Measurements from ENCODE around the gene CPD.

CPD gene

DNA sequence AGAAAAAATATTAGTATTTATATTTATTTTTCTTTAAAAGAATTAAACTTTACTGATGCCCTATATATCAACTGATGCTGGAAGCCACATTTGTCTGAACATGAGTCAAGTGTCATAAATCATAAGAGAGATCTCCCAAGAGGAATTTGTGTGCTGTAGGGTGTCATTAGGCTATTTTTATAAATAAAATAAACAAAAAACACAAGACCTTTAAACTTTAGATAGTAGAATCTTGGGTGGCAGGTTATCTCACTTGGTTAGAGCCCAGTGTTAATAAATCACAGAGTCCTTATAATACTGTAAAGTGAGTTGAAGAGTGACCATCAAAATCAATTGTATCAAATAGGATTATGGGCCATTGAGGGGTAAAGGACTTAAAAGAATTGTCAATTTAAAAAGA is 21.3 kb upstream of the CPD start:
- DNase-seq, result no peak

DNA sequence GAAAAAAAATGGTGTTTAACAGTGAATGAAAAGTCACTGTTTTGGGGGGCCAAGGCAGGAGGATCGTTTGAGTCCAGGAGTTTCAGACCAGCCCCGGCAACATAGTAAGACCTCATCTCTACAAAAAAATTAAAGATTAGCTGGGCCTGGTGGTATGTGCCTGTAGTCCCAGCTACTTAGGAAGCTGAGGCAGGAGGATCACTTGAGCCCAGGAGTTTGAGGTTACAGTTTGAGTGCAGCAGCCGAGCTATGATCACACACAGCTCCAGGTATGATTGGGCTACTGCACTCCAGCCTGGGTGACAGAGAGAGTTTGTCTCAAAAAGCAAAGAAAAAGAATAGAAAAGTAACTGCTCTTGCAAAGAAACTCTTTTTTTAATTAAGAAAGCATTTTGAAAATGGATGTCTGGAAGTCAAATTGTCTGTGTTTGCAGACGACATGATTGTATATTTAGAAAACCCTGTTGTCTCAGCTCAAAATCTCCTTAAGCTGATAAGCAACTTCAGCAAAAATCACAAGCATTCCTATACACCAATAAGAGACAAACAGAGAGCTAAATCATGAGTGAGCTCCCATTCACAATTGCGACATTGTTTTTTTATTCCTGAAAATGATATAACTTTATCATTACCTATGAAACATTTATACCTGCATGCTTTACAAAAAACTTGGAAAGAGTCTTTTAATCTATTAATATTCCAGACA is 20.5 kb upstream of the CPD start:
- DNase-seq, result no peak

DNA sequence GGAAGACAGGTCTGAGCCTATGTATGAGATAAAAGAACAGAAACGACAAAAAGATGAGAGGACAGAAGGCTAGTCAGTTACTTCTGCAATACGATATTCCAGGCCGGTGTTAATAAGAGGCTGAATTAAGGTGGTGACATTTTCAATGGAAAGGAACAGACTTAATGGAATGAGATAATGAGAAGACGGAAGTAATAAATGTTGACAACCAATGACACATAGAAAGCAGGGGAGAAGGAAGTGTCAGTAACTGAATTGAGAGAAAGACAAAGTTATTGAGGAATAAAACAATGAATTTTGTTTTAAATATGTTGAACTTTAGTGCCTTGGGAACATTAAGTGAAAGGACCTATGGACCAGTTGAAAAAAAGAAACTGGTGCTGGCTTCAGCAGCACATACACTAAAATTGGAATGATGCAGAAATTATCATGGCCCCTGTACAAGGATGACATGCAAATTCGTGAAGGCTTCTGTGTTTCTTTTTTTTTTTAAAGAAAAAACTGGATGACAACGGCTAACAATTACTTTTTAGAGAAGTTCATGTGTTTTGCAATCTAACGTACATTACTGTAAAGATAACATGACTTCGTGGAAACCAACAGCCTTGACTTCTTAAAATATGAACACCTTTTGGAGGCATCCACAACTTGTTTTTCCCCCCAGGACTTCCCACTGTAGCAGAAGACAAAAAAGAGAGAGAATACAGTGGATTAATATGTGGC is 18.5 kb upstream of the CPD start:
- no peak for DNase-seq

DNA sequence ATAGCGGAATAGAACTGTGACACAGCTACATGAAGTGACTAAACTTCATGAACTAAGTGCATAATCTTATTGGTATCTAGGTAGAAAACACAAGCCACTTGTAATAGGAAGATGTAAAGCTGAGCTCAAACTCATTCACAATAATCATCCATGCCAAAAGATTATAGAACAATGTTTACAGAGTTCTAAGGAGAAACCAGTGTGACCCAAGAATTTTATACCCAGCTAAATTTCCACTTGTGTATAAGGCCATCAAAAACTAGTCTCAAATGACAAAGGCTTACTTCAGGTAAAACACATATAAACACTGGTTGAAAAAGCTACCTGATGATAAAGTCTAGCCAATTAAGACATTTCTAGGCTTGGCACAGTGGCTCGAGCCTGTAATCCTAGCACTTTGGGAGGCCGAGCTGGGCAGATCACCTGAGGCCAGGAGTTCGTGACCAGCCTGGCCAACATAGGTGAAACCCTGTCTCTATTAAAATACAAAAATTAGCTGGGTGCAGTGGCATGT is 16.9 kb upstream of the CPD start:
- DNase-seq, result no peak

DNA sequence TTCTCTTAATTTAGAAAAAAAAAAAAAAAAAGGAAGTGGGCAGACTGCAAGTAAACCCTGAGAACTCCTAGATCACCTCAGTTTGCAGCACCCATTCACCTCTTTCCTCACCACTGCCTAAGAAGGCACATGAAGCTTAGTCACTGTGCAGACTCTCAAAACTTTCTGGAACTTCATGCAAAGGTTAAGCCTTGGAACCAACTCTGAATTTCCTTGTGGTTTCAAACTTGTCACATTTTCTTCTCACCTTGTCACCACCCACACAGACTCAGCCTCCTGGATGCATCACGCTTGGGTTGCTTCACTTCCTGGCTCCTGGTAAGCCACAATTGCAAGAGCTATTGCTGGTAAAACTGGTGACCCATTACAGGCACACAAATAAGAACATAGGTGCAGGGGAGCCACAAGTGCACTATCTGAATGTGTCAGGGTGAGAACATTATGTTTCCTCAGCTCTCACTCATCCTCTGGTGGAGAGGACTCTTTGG is 15.0 kb upstream of the CPD start:
- no peak for DNase-seq

DNA sequence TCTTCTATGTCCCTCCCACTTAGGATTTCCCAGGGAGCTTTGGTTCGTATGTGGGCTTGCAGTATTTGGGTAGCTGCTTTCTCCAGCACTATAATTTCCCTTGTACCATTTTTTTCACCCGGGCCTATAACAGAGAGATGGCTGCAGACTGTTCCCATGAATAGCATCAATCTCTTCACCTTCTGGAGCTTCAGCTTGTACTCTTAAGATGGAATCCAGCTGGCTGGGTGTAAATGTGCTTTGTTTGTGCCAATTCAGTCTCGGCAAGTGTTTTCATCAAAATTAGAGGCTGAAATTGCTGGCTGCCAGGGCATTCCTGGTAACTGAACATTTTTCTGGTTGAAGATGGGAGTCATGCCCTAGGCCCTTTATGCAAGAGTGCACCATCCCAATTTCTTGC is 12.2 kb upstream of the CPD start:
- no peak for DNase-seq

DNA sequence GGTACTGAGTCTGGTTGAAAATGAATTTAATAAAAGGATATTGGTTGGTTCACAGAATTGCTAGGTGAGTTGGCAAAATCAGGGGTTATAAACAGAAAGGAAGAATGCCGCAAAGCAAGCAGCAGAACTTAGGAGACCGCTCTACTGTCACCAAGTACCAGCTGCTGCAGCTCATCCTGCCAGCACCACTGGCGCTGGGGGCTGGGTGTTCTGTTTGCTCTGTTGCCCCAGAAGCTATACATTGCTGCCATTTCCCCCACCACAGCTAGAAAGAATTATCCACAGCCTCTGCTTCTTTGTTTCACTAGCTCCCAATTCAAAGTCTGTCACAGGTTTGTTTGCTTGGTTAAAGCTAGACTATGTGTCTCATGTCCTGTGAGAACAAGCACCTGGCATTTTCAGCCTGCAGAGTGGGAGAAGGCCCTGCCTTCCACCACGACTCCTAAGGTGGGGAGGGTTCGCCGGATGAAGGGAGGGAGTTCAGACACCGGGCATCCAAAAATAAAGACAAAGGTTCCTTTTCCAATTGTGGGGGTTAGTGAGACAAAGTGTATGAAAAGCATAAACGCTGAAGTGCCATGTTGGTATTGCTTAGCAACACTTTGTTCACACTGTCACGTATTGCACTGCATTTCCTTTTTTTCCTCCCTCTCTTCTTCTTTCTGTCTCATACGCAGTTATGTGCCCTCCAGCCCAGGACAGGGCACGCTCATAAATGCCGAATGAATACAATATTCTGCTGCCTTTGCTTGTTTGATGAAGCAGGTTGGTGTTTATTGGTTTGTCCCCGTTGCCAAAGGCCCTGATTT is 9.6 kb upstream of the CPD start:
- no peak for DNase-seq

DNA sequence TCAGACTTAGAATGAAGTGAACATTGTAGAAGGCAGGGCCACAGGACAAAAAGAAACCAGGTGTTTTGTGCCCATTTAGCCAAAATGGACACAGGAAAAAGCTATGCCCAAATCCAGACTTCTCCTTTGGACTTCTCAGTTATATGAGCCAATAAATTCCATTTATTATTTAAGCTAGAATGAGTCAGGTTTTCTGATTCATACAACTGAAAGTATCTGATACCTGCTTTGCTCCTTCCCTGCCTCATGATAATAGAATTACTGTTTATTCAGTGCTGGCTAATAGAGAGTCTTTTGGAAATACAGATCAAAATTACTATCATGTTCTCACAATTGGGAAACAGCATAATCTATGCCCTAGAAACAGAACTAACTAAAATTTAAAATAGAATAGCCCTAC is 8.7 kb upstream of the CPD start:
- no peak for DNase-seq

DNA sequence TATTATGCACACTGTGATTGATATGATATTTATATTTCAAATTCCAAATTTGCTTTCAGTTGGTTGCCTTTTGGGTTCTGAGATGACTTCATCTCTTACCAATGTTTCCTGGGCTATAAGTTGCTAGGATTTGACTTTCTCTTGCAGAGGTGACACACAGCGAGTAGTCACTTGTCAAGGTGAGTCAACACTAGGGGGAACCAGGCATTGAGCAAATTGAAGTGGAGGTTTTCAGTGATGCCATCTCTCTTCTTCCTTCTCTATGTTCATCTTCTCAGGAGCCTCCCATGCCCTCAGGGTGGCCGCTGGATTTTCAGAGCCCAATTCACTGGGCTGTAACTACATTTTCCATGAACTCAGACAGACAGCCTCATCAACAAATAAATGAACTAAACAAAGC is 6.0 kb upstream of the CPD start:
- peak in 1 of 2 experiments; percentile 40 for DNase-seq

DNA sequence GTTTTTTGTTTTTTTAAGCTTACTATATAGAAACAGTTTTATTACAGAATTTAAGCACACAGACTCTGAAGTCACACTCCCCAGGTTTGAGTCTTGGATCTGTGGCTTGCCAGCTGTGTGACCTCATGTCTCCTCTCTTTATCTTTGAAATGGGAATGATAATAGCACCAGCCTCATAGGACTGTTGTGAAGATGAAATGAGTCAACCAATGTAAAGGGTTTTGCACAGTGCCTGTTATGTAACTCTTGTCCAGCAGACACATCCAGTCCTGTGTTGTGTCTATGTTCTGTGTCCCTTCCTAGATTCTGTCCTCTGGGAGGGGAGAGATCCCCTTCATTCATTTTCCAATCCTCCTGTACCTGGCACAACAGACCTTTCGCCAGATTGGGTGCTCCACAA is 3.1 kb upstream of the CPD start:
- no peak for DNase-seq

DNA sequence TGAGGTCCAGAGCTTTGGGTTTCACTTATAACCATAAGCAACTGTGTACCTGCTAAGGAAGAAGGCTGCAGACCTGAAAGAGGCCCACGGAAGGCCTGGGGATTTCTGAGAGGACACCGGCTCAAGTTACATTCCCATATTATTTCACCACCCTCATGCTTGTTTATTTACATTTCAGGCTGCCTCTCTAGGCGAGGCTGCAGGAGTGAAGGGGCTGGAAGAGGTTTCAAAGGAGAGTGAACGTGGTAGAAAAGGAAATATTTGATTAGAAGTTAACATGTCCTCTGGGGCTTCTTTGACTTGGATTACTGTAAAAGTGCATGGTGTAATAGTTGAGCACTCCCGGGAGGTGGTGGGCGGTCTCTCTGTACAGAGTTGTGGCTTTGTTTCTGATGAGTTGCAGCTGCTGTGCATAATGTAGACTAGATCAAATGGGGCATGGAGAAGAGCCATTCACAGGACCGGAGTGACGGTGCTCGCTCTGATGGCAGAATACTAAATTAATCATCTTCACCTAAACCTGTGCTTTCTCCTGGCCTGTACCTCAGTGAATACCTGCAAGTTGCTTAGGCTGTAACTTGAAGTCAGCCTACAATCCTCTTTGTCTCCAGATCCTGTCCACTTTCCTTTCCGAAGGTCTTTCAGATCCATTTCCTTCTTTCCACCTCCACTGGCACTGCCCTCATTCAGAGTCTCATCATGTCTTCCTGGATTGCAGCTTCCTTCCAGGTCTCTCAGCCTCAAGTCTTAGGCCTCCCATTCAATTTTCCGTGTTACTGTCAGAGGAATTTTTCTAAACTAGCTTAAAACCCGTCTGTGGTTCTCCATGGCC is 1.9 kb upstream of the CPD start:
- peak; percentile 88 to 91 for DNase-seq

DNA sequence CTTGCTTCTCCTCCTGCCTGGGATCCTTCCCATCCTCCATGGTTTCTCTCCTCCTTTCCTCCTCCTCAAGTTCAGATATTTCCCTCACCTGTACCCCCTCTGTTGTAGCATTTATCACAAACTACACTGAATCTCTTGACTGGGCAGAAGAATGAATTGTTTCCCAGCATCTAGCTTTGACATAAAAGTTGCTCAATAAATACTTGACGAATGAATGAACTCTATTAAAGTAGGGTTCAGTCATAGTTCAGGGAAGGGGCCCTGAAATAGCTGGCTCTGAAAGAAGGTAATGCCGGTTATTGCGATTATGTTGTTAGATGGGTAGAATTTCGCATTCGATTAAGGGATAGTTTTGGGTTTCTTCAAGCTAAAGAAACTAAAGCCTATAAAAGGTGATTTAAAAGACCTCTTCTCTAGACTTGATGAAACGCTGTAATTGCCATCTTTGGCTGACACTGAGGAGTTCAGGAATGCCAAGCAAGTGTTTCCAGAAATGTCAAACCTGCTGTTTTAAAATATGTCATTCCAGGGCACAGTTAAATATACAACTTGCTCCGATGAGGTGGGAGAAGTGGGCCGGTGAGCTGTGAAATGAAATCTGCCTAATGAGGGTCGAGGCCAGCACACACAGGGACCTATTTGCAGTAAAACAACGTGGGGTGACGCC is 1.0 kb upstream of the CPD start:
- no peak for DNase-seq

DNA sequence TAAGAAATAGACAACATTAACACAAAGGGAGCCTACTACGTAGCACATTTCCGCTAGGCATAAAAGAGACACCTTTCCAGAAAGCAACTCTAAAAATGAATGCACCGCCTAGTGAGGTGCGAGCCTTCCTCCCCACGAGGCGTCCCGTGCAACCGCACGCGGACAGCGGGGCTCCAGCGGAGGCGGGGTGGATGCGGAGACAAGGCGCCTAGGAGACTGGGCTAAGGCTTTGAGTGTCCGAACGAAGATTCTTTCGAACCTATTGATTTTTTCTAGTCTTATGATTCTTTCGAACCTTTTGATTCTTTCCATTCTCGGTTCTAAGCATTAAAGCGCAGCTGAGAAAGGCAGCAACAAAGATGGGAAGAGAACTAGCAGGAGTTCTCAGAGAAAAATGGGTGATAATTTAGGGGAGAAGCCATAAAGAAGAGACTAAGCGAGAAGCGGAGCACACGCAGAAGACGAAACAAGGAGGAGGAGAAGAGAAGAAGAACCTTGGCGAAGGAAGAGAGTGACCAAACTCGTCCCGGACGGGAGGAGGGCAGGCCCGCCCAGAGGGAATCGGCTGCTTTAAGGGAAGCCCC is 394 bp upstream of the CPD start:
- DNase-seq, result peak in 1 of 2 experiments; percentile 73

DNA sequence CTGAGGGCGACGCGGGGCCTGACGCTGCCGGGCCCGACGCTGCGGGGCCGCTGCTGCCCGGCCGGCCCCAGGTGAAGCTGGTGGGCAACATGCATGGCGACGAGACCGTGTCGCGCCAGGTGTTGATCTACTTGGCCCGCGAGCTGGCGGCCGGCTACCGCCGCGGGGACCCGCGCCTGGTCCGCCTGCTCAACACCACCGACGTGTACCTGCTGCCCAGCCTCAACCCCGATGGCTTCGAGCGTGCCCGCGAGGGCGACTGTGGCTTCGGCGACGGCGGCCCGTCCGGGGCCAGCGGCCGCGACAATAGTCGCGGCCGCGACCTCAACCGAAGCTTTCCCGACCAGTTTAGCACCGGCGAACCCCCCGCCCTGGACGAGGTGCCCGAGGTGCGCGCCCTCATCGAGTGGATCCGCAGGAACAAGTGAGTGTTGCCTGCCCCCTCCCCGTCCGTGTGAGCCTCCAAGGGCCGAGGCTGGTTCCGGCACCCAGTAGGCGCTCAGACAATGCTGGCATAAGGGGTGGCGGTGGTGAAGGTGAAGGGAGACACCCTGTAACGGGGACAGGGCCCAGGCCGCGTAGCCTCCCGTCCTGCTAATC is 676 bp downstream of the CPD start:
- DNase-seq, result peak in 1 of 2 experiments; percentile 57

DNA sequence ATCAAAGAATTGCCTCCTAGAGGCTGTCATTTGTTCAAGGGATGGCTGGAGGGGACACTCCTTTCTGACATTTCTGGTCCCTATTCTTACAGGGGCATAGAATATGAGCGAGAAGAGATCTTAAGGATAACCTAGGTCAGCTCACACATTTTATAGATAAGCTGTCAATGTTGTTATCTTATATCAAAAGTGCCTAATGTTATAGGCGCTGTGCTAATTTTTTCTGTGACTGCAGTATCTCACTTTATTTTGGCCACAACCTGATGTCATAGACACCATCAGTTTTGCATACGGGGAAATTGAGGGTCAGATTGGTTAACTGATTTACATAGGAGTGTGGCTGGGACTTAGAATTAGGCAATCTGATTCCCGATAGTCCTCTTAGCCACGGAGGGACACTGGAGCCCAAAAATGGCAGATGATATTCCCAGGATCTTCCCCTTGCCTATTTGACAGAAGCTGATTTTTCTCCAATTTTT is 1.2 kb downstream of the CPD start:
- DNase-seq, result peak; percentile 39 to 64

DNA sequence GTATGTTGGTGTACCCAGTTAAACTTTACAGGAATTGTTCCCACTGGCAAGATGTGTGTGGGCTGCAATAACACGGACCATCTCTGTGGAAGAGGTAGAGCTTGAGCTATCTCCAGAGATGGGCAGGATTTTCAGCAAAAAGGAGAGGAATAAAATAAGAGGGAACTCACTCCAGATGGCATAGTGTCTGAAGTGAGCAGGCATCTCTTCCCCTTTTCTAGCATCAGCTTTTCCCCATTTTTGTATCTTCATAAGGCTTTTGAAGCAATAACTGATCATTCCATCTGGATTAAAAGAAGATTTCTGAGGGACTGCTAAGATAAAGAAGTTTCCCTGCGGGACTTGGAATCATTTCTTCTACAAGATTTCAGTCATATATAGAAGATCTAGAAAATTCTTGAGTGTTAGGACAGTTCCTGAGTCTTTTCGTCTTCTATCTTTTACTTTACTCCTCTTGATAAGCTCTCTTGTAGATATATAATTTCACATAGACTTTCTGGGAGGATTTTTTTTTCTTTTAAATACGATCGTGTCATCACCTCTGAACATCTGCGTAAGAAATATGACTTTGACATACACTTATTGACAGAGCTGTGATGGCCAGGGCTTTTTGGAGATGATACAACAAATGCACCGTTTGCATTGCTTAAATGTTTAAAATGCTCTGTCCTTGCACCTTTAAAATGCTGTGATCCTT is 2.1 kb downstream of the CPD start:
- no peak for DNase-seq

DNA sequence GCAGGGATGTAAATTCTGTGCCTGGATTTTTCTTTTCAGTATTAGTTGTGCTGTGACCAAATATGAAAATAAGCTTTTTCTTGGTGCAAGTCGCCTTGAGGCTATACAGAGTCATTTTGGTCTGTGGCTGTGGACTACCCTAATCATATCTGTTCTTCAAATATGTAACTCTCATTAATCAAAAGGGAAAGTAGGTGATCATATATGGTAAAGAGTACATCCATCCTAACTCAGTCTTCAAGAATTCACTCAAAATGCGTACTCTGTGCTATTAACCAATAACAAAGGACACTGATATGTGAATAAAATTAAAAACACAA is 2.6 kb downstream of the CPD start:
- no peak for DNase-seq

DNA sequence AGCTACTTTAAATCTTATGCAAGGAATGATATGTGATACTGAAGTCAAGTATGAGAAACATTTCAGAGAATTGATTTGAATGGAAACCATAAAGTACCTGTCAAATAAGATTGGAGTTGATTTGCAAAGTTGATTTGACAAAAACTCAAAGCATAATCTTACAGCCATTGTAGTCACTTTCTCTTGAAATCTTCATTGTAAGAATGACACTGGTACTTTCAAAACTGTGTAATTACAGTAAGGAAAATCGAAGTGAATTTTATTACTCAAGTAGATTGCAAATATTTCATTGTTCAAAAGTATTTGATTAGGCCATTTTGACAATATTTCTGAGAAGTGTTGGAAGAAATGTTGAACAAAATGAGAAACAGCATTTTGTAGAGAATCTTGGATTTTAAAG is 3.6 kb downstream of the CPD start:
- DNase-seq, result no peak

DNA sequence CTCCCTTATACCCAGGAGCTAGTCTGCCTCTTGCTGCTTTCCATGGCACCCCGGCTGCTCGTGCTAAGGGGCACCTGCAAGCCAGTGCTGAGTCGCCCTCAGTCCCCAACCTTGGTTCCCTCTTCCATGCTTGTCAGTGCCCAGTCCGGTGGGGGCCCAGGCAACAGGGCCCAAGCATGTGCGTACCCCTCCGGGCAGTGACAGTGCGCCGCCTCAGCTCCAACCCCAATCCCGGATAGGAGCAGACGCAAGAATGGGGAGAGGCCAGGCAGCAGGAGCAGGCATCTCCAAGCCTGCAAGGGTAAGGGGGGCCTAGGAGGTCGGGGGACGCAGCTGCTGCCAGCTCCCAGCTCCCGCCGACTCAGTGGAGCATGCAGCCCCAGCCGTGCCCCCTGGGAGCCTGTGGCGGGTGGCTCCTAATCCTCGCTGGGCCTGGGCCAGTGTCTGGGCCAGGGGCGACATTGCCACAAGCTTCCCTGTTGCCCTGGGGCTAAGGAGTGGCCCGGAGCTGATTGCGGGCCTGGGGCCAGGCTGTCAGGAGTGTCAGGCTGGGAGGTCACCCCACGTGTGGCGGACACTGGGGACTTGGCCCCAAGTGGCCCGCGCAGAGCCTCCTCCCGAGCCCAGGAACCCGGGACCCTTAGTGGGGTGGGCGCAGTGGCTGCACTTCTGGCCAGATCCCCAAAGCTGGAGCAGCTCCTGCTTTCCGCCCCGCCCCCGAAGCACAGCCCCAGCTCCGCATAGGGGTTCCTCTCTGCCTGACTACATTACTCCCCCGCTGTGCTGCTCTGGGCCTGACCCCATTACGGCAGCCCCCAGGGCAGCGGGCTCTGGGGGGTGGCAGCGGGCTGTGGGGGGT is 9.8 kb downstream of the CPD start:
- no peak for DNase-seq

Data from NCI-H526 (cell line).